ENCODE results near the gene RARS1. TPM values are rescaled to one million over a fixed set of nuclear protein-coding genes. Genes with fewer than 3 reads are reported as not detected.
A peak's percentile ranks its signal among the peaks of the same experiment; 100 is the strongest.

RARS1 gene
- polyA plus RNA-seq, 2 of the 4 experiments (the other 2 are of a cell fraction) = 107 to 142 TPM

DNA sequence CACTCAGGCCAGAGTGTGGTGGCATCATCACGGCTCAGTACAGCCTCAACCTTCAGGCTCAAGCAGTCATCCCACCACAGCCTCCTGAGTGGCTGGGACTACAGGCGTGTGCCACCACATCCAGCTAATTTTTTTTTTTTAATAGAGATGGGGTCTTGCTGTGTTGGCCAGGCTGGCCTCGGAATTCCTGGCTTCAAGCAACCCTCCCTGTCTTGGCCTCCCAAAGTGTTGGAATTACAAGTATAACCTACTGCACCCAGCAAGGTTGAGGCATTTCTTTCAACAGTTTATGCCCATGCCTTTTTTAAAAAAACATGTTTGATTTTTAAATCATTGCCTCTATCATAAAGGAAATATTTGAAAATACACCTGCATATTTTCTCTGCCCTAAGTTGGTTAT, 2.8 kb downstream of the RARS1 start:
- no peak overlapping the region for H3K4me2 ChIP-seq
- H3K27ac ChIP-seq = no peak overlapping the region
- ChIA-PET POLR2A (interaction anchor here (0.6 kb wide), 1 partner anchor 121 kb away, joined by 3 read pairs; no protein-coding TSS in a partner anchor), CTCF (interaction anchor here (1.5 kb wide), 1 partner anchor 10 kb away, joined by 3 read pairs; no protein-coding TSS in a partner anchor)
- ATAC-seq (no peak), FAIRE-seq (no peak), DNase-seq (ENCODE audit: low read depth in 1 of 2, low spot score in 1 of 2) (no peak)
- no peak for TF ChIP-seq POLR2A (IDR thresholded peaks at IDR 0.05; ENCODE audit: low read length)
- TF ChIP-seq MAZ (IDR thresholded peaks at IDR 0.05; ENCODE audit: borderline replicate concordance, low read depth, low read length) = no peak
- TF ChIP-seq JUNB (IDR thresholded peaks at IDR 0.05) = no peak
- no peak for TF ChIP-seq BCL3 (IDR thresholded peaks at IDR 0.05)
- TF ChIP-seq KDM1A (IDR thresholded peaks at IDR 0.05; ENCODE audit: low read depth) = no peak
- no peak for TF ChIP-seq CHD2 (IDR thresholded peaks at IDR 0.05; ENCODE audit: low read length, partially characterized antibody)
- no peak for TF ChIP-seq CBX8 (IDR thresholded peaks at IDR 0.05)
- no peak for TF ChIP-seq ATOH8 (CRISPR knock-in tag; IDR thresholded peaks at IDR 0.05; ENCODE audit: low read depth)
- no peak for TF ChIP-seq MAFK (IDR thresholded peaks at IDR 0.05; ENCODE audit: partially characterized antibody)
- no peak for TF ChIP-seq RCOR1 (IDR thresholded peaks at IDR 0.05; ENCODE audit: low read depth, low read length)
- TF ChIP-seq FOXS1 (CRISPR knock-in tag; IDR thresholded peaks at IDR 0.05) = no peak
- TF ChIP-seq POLR2AphosphoS2 (conservative IDR thresholded peaks at IDR 0.05; ENCODE audit: low read length) = no peak
- TF ChIP-seq SMC3 (IDR thresholded peaks at IDR 0.05) = no peak
- TF ChIP-seq CBX2 (IDR thresholded peaks at IDR 0.05; ENCODE audit: borderline replicate concordance, low read depth) = no peak
- TF ChIP-seq, protein P1, sequence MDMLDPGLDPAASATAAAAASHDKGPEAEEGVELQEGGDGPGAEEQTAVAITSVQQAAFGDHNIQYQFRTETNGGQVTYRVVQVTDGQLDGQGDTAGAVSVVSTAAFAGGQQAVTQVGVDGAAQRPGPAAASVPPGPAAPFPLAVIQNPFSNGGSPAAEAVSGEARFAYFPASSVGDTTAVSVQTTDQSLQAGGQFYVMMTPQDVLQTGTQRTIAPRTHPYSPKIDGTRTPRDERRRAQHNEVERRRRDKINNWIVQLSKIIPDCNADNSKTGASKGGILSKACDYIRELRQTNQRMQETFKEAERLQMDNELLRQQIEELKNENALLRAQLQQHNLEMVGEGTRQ (IDR thresholded peaks at IDR 0.05) = no peak
- no peak for TF ChIP-seq HDAC2 (IDR thresholded peaks at IDR 0.05)
- no peak for TF ChIP-seq NR3C1 (IDR thresholded peaks at IDR 0.05)
- no peak for TF ChIP-seq GATA3 (IDR thresholded peaks at IDR 0.05; ENCODE audit: borderline replicate concordance)
- no peak for TF ChIP-seq E2F6 (IDR thresholded peaks at IDR 0.05; ENCODE audit: borderline replicate concordance, low read depth)
- no peak for TF ChIP-seq EHF (CRISPR knock-in tag; IDR thresholded peaks at IDR 0.05)
- WGBS (ENCODE audit: missing lambda C conversion rate) = 94% methylated on average over 3 of the region's 3 CpGs
- H3K4me1 ChIP-seq = peaks cover 10% of the 10 kb centered on the region
- H3K9me3 ChIP-seq = no peaks in the 10 kb centered on the region
- no peak overlapping the region for H3K4me3 ChIP-seq

- H3K4me1 ChIP-seq = no peaks in the 10 kb centered on the region
- no peak overlapping the region for H3K4me2 ChIP-seq
- TF ChIP-seq E2F6 (IDR thresholded peaks at IDR 0.05; ENCODE audit: borderline replicate concordance, low read depth) (no peak), HOXB13 (CRISPR knock-in tag; IDR thresholded peaks at IDR 0.05; ENCODE audit: low read depth) (no peak), RCOR1 (IDR thresholded peaks at IDR 0.05; ENCODE audit: low read depth, low read length) (no peak), HMGXB4 (CRISPR knock-in tag; IDR thresholded peaks at IDR 0.05; ENCODE audit: borderline replicate concordance) (no peak), TP53 (CRISPR knock-in tag; IDR thresholded peaks at IDR 0.05) (no peak), CHD4 (IDR thresholded peaks at IDR 0.05; ENCODE audit: borderline replicate concordance) (no peak), RAD21 (conservative IDR thresholded peaks at IDR 0.05 in 1 of 2, IDR thresholded peaks at IDR 0.05 in 1 of 2) (no peak), CBX8 (IDR thresholded peaks at IDR 0.05) (no peak), JUN (IDR thresholded peaks at IDR 0.05) (no peak), PHF8 (IDR thresholded peaks at IDR 0.05; ENCODE audit: borderline replicate concordance, low read depth) (no peak), NFE2L2 (conservative IDR thresholded peaks at IDR 0.05; ENCODE audit: low read length) (no peak)
- POLR2A ChIA-PET = no interaction called here
- H3K9me3 ChIP-seq = no peaks in the 10 kb centered on the region
- peak; percentile 36 for FAIRE-seq
- H3K27ac ChIP-seq = no peak overlapping the region
- WGBS (ENCODE audit: missing lambda C conversion rate) = 94% methylated on average over 5 of the region's 5 CpGs
- H3K4me3 ChIP-seq = no peak overlapping the region
- no peak for DNase-seq (ENCODE audit: low read depth in 1 of 2, low spot score in 1 of 2)
- ATAC-seq = no peak
- CTCF ChIA-PET = interaction anchor here (0.6 kb wide), 3 partner anchors 11 to 911 kb away, joined by 3 read pairs; no protein-coding TSS in a partner anchor
These were observed 7.8 kb downstream of the RARS1 start for GRCh38 chr5:168494057-168494555.
